Embryonic facial prominence (tissue), 1 donor: ENCODE measurements around the gene ZNF462.

Source experiments
- DNase-seq: peaks from one replicate; pipeline ENCODE4 v3.0.0-alpha.2; 2016; ENCODE audit errors: extremely low spot score

Gene ZNF462

DNA sequence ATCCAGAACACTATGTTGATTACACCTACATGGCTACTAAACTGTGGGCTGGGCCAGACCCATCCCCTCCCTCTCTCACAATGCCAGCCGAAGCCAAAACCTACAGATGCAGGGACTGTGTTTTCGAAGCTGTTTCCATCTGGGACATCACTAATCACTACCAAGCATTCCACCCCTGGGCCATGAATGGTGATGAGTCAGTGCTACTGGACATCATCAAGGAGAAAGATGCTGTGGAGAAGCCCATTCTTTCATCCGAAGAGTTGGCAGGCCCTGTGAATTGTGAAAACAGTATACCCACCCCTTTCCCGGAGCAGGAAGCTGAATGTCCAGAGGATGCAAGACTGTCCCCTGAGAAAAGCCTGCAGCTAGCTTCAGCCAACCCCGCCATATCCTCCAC is 65.0 kb downstream of the ZNF462 start:
- DNase-seq: no peak

DNA sequence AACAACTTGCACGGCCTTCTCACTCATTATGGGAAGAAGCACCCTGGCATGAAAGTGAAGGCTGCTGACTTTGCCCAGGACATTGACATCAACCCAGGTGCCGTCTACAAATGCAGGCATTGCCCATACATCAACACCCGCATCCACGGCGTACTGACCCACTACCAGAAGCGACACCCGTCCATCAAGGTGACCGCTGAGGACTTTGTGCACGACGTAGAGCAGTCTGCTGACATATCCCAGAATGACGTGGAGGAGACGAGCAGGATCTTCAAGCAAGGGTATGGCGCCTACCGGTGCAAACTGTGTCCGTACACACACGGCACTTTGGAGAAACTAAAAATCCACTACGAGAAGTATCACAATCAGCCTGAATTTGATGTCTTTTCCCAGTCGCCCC is 65.4 kb downstream of the ZNF462 start:
- DNase-seq: no peak

DNA sequence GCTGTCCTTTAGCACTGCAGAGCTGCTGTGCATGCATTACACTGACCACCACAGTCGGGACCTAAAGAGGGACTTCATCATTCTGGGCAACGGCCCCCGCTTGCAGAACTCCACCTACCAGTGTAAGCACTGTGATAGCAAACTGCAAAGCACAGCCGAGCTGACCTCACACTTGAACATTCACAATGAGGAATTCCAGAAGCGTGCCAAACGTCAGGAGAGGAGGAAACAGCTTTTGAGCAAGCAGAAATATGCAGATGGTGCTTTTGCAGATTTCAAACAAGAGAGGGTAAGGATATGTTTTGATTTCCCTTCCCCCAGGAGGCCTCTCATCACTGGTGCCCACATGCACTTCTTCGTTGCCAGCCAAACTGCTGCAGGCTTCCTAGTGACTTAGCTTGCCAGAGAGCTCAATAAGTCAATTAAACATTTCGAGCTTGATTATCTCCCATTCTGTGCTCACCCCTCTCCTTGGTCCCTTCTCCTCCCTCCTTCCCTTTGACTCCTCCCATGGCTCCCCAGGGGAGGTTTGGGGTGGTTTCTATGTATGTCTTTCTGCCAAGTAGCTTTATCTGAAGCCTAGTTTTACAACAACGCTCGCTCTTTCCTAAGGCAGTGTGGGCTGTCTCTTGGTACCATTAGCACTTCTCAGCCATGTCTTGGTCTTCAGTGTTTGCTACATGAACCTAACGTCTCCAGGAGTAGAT is 66.7 kb downstream of the ZNF462 start:
- no peak for DNase-seq

DNA sequence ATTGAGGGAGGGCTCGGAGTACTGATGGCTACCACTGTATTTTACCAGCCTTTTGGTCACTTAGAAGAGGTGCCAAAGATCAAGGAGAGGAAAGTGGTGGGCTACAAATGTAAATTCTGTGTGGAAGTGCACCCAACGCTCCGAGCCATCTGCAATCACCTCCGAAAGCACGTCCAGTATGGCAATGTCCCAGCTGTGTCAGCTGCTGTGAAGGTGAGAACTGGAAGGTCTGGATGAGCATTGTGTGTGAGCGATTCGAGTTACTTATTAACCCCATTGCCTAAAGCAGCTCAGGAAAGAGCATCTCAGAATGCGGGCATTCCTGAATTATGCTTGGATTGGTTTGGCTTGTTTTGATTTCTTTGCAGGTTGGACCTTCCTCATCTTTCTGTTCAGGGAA is 67.5 kb downstream of the ZNF462 start:
- no peak for DNase-seq

DNA sequence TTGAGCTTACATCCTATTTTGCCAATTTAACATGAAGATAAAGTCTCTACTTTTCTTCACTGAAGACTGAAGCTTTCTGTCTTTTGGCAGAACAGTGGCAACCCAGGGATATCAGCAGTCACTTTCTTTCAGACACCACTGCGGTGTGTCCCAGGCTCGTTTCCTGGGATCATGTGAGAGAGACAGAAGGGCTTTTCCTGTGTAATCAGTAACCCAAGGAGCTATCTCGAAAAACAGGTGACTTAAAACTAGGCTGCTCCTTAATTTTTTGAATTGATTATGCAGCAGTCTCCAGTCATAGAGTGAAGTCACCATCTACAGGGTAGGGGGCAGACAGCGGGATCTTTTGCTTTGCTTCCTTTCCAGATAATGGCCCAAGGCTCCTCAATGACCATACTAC is 68.5 kb downstream of the ZNF462 start:
- no peak for DNase-seq

DNA sequence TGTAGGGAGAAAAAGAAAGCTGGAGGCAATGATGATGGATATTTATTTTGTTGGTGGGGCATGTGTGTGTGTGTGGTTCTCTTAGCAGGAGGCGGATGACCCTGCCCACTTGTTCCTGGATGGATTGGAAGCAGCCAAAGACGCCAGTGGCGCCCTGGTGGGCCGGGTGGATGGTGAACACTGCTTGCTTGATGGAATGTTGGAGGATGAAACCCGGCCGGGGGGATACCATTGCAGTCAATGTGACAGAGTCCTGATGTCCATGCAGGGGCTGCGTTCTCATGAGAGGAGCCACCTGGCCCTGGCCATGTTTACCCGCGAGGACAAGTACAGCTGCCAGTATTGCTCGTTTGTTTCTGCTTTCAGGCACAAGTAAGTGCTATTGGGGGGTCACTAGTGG is 69.2 kb downstream of the ZNF462 start:
- DNase-seq: no peak

DNA sequence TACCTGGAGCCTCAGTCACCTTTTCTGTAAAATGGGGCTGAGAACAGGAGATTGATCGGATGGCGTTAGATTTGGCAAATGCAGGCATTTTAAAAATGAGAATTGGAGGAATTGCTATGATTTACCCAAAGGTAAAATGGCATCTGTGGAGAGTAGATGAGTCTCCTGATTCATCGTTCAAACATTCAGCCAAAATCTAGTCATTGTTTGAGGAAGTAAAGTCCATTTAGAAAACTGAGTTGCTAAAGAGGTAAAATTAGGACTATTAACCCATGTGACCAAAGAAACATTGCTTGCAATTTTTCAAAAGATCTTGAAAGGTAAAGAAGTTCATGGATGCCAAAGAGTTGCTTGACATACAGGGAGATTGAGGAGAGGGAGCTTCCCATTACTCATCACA is 69.7 kb downstream of the ZNF462 start:
- no peak for DNase-seq

DNA sequence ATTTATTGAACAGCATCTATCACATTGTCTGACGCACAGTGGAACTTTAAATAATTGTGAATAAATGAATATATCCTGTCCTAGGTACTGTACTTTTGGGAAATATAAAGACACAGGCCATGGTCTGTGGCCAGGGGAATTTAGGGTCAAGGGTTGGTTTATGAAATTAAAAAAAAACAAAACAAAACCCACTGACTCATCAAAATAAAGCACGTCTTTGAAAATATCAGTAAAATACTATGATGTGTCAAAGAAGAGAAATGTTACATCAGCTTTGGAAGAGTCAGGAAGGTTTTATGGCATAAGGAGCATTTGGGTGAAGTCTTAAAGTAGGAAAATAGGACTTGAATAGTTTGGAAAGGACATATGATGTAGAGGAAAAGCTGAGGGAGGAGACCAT is 70.5 kb downstream of the ZNF462 start:
- no peak for DNase-seq

DNA sequence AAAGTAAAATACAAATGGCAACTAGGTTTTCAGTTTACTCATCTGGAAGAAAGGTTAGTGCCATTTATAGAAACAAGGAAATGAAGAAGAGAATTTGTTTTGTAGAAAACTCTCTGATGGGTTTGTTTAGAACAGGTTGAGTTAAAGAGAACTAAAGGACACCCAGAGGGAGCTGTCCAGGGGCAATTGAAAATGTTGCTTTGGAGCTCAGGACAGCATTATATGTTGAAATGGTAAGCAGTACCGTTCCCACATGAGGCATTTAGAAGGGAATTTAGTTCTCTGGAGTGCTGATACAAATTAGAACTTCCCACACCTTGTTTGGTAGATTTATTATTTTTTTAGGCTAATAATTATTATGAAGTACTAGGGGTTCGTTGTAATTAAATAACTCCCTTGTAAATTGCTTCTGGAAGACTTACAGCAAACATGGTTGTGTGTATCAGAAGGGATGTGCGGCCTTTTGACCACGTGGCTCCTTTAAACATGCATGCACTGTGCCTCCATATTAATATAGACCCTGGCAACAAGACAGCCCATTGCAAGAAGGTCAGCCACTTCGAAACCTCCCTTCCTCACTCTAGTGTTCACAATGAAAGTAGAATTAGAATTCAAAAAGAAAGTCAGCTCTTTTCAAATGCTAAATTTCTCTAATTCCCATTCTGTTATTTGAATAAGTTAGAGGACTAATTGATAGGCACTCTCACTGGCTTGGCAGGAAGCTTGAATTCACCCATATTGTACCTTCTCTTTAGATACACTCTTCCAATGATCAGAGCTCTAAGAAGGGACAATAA is 71.7 kb downstream of the ZNF462 start:
- no peak for DNase-seq

DNA sequence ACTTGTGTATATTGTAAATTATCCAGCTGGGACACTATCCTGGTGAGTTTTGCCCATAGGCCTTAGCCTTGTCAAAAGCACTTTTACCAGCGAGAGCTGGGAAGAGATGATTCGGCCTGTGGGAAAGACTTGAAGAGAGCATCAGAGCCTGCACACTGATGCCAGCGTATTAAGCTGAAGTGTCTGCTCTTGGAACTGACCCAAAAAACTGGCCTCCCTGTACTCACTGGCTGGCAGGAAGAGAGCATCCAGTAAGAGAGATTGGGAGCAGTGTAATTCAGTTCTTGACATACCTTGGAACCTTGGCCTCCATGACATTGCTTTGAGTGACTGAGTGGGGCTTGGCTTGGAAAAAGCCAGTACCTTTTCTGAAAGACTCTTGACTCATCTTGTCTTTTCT is 73.7 kb downstream of the ZNF462 start:
- DNase-seq: no peak

DNA sequence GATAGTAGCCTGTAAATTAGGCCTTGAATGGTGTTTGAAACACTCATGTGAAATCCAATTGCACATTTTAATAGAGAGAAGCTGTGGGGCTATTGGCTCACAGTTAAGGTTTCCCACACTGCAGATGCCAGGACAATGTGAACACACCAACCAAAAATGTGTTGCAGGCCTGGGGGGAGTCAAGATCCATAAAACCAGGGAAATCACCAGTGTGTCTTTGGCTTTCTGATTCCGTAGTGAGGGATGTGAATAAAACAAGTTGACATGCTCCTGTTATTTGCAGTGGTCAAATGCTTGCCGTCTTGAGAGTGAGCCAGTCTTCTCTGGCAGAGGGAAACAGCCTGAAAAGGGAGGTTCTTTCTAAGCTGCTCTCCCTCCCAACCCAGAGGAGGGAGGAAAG is 79.0 kb downstream of the ZNF462 start:
- no peak for DNase-seq

DNA sequence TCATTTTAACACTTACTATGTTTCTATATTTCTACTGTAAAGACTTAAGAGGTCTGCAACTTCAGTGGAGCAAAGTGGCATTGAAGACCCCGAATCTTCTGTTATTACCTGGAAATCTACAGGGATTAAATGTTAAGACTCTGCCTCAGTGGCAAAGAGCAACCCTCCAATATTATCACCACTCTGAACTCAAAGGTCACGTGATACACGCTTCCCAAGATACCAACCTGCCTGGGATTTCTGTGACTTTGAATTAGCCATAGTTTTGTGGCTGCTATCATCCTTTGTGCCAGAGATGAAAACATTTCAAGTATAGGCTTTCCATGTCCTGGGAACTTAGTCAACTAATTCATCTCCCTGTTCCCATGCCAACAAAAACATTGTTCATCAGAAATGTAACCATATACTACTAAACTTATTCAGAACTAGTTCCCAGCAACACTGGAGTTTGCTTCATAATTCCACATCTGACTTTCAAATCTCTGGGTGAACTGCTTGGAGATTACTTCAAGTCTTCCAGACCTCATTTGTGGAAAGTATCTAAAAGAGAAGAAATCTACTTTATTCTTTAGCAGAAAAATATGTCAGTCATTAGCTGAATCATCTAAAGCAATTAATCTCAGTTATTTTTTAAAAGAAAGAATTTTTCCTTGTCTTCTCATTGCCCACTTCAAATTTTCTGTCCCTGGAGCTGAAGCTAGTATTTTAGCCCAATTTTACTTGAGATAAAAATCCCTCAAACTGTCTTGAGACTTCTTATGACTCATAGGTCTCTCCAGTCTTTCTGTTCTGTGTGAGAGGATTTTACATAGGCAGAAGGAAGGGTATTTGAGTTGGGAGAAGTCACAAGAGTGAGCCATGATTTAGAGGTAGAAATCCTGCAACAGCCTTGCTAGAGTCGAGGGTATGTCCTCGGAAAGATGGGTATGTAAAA is 83.0 kb downstream of the ZNF462 start:
- DNase-seq: peak; percentile 18

DNA sequence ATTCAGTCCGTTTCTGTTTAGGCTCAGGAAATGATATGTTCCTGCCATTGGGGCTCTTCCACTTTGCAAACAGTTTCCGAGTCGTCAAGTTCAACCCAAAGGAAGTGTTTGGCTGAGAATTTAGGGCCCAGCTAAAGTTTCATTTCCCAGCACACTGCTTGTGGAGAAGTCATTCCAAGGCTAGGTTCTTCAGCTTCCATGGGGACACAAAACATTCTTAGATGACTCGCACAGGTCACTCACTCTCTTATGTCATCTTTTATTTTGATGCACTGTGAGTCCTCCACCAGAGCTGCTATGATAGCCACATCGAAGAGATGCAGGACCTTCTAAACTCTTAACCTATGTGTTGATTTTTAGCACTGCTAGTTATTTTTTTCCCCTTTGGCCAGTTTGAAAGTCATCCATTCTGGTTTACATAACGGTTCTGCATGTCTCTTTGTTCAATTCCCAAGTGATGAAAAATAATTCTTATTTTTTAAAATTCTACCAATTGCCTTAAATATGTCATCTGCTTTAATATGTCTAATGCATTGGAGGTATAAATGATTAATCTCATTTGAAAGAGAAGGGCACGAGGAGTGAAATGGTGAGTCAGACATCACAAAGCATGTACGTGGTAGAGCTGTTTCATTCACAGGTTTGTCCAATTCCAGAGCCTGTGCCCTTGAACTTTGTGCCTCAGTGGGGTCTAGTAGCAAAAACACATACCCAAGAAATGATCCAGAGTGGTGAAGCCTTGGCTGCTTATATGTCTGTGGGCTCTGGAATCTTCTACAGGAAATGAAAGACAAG is 84.3 kb downstream of the ZNF462 start:
- DNase-seq: no peak

DNA sequence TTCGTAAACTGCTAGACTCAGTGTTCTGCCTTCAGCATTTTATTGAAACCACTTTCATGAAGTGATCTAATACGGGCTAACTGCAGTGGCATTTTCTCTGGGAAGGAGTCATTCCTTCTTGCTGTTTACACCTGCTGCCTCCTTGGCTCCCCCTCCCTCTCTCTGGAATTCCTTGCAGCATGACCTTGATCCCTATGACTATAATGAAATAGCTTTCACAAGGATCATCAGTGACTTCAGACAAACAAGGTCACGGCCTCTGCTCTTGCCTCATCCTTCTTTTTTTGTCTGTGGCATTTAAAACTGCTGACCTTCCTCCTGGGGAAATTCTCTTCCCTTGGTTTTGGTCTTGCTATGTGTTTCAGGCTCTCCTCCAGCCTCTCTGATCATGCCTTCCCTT is 90.2 kb downstream of the ZNF462 start:
- DNase-seq: no peak

DNA sequence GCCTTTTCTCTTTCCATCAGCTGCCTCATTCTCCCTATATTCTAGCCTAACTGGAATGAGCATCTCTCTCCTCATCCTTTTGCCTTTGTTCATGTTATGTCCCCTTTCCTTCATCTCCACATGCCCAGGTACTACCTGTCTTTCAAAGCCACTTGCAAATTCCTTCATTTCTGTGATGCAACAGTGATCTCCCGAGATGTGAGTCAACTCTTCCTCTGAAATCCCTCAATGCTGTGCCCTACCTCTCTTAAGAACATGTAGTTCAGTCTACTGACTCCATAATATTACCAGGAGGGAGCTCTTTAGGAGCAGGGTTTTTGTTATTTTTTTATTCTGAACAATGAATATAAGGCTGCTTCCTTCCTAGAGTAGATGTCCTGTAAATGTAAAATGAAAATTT is 91.6 kb downstream of the ZNF462 start:
- DNase-seq: no peak

DNA sequence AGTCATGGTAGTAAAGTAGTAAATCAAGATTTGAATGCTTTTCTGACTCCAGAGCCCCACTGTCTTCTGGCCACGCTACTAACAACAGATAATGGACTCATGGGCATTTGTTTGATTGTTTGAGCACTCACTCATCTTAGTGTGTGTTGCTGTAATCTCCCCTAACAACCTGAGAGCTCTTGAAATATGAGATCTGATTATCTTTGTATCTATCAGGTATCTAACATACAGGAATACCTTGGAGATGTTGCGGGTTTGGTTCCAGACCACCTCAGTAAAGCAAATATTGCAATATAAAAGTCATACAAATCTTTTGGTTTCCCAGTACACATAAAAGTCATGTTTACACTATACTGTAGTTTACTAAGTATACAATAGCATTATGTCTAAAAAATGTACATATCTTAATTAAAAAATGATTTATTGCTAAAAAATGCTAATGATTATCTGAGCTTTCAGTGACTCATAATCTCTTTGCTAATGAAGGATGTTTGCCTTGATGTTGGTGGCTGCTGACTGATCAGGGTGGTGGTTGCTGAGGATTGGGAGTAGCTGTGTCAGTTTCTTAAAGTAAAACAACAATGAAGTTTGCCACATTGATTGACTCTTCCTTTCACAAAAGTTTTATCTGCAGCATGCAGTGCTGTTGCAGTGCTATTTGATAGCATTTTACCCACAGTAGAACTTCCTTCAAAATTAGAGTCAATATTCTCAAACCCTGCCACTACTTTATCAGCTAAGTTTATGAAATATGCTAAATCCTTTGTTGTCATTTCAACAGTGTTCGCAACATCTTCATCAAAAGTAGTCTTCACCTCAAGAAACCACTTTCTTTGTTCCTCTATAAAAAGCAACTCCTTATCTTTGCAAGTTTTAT is 92.2 kb downstream of the ZNF462 start:
- DNase-seq: no peak

DNA sequence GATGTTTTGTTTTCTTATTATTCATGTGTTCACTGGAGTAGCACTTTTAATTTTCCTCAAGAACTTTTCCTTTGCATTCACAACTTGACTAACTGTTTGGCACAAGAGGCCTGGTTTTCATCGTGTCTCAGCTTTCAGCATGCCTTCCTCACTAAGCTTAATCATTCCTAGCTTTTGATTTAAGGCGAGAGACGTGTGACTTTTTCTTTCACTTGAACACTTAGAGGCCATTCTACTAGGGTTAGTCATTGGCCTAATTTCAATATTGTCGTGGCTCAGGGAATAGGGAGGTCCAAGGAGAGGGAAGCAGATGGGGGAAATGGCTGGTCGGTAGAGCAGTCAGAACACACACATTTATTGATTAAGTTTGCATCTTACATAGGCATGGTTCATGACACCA is 94.0 kb downstream of the ZNF462 start:
- DNase-seq: no peak

DNA sequence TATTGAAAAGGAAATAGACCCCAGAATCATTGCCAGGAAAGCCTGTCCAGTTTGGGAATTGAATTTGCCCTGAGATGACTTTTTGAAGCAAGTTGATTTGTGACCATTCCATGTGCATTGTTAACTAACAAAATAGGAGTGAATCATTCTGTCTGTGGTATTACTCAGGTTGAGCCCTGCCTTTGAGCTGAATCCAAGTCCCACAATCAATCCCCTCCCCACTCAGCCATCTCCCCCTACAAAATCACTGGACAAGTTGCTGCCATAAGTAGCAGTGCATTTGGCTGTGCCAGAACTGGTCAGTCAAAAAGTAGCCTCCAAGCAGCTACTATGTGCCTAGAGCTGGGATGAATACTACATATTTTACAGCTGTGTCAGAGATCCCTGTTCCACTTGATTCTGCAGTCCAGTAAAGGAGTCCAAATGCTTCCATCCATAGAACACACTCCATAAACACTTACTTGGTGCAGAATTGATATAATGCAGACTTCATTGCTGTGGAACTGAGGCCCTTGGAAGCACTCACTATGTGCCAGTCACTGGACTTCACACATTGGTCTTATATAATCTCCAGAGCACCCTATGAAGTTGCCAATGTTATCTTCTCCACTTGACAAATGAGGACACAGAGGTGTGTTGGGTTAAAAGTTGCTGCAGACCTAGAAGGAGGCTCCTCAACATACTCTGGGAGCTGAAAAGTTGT is 96.1 kb downstream of the ZNF462 start:
- no peak for DNase-seq

DNA sequence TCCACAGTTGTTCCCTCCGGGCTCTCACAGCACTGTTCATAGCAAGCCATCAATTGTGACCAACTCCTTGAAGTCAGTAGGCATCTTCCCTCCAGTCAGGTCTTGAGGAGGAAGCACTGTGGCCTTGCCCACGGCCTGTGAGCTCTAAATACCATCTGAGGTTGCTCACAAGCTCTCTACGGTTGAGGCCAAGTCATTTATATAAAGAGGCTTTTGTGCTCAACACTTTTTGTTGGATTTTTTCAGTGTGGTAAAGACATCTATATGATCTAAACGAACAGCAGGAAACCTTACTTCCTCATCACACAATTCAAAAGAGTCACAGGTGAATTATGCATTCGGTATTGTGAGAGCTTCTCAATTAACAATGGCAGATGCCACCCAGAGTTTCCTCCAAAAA is 97.3 kb downstream of the ZNF462 start:
- no peak for DNase-seq

DNA sequence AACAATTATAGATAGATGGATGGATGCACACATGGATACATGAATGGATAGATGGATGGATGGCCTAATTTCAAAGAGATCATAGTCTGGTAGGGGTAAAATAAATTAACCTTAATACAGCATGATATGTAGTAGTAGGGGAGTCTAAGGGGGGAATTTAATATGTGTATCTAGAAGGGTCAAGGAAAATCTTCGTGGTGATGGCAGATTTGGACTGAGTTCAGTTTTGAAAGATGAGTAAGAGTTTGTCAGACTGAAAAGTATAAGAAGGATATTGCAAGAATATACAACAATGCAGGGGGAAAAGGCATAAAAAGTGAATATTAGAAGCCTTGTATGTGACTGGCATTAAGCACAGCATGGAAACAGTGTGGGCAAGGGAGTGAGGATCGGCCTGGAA is 98.7 kb downstream of the ZNF462 start:
- DNase-seq: no peak
